Ishikawa (cell line): ENCODE results near the gene APC.

Experiments
- CEBPB ChIP-seq: IDR thresholded peaks from 2 replicates; pipeline ENCODE4 v1.6.1; 2012
- CREB1 ChIP-seq: IDR thresholded peaks from 2 replicates; pipeline ENCODE4 v1.6.1; 2012; ENCODE audit warnings: low read depth
- EGR1 ChIP-seq: IDR thresholded peaks from 2 replicates; pipeline ENCODE4 v1.6.1; 2012
- EP300 ChIP-seq: IDR thresholded peaks from 2 replicates; pipeline ENCODE4 v1.6.1; 2012; ENCODE audit warnings: borderline replicate concordance
- FOXM1 ChIP-seq: IDR thresholded peaks from 2 replicates; pipeline ENCODE4 v1.6.1; 2012; ENCODE audit warnings: low read depth, borderline replicate concordance
- MAX ChIP-seq: IDR thresholded peaks from 2 replicates; pipeline ENCODE4 v1.6.1; 2012
- NFIC ChIP-seq: IDR thresholded peaks from 2 replicates; pipeline ENCODE4 v1.6.1; 2012
- RAD21 ChIP-seq: IDR thresholded peaks from 2 replicates; pipeline ENCODE4 v1.6.1; 2012; ENCODE audit warnings: low read depth
- REST ChIP-seq: IDR thresholded peaks from 2 replicates; pipeline ENCODE4 v1.6.1; 2012; ENCODE audit warnings: low read depth, mild to moderate bottlenecking
- TAF1 ChIP-seq: IDR thresholded peaks from 2 replicates; pipeline ENCODE4 v1.6.1; 2012; ENCODE audit warnings: low read depth, mild to moderate bottlenecking
- TCF12 ChIP-seq: IDR thresholded peaks from 2 replicates; pipeline ENCODE4 v1.6.1; 2012; ENCODE audit warnings: low read depth
- TEAD4 ChIP-seq: IDR thresholded peaks from 2 replicates; pipeline ENCODE4 v1.6.1; 2012
- USF1 ChIP-seq: IDR thresholded peaks from 2 replicates; pipeline ENCODE4 v1.6.1; 2012
- YY1 ChIP-seq: IDR thresholded peaks from 2 replicates; pipeline ENCODE4 v1.6.1; 2012; ENCODE audit warnings: low read depth
- ZBTB7A ChIP-seq: IDR thresholded peaks from 2 replicates; pipeline ENCODE4 v1.6.1; 2012; ENCODE audit warnings: low read depth

Gene APC

GRCh38 chr5:112703866-112704820 lies 33.5 kb upstream of the APC start:
- TF ChIP-seq TEAD4 (no peak), NFIC (no peak), EP300 (no peak), RAD21 (no peak), MAX (no peak), CREB1 (no peak), USF1 (no peak), TAF1 (no peak), ZBTB7A (no peak), YY1 (no peak), CEBPB (no peak), FOXM1 (no peak), EGR1 (no peak), REST (no peak)

- TF ChIP-seq CEBPB (no peak), USF1 (no peak), EP300 (no peak), NFIC (no peak), FOXM1 (no peak), TEAD4 (no peak), RAD21 (no peak), TCF12 (no peak), REST (no peak), ZBTB7A (no peak)
These were observed 31.2 kb upstream of the APC start for GRCh38 chr5:112706446-112707016.

GRCh38 chr5:112707187-112708102 lies 30.2 kb upstream of the APC start:
- no peak for TF ChIP-seq USF1
- TF ChIP-seq RAD21: no peak
- no peak for TF ChIP-seq CREB1
- 0 out of 2 replicates have a peak, but pooled peaks have one; percentile 18 for TF ChIP-seq TEAD4
- peak; percentile 95 for TF ChIP-seq YY1
- TF ChIP-seq NFIC: peak; percentile 42; the same call in 1 of the 2 replicates
- 0 out of 2 replicates have a peak, but pooled peaks have one; percentile 8 for TF ChIP-seq REST
- TF ChIP-seq TCF12: peak; percentile 58
- TF ChIP-seq ZBTB7A: peak; percentile 73
- TF ChIP-seq CEBPB: no peak
- peak; percentile 67 for TF ChIP-seq MAX
- TF ChIP-seq EGR1: no peak
- peak; percentile 89 for TF ChIP-seq TAF1
- no peak for TF ChIP-seq FOXM1
- peak; percentile 54; the same call in 1 of the 2 replicates for TF ChIP-seq EP300
